ENCODE results near the gene INAFM1. TPM values are rescaled to one million over a fixed set of nuclear protein-coding genes. Genes with fewer than 3 reads are reported as not detected.

Gene INAFM1
- total and polyA plus RNA-seq, 9 of the 15 experiments (the other 6 are each of a cell fraction or from before 2014, with no cell fraction given): 0.71 to 30.9 (median 3.1) TPM

DNA sequence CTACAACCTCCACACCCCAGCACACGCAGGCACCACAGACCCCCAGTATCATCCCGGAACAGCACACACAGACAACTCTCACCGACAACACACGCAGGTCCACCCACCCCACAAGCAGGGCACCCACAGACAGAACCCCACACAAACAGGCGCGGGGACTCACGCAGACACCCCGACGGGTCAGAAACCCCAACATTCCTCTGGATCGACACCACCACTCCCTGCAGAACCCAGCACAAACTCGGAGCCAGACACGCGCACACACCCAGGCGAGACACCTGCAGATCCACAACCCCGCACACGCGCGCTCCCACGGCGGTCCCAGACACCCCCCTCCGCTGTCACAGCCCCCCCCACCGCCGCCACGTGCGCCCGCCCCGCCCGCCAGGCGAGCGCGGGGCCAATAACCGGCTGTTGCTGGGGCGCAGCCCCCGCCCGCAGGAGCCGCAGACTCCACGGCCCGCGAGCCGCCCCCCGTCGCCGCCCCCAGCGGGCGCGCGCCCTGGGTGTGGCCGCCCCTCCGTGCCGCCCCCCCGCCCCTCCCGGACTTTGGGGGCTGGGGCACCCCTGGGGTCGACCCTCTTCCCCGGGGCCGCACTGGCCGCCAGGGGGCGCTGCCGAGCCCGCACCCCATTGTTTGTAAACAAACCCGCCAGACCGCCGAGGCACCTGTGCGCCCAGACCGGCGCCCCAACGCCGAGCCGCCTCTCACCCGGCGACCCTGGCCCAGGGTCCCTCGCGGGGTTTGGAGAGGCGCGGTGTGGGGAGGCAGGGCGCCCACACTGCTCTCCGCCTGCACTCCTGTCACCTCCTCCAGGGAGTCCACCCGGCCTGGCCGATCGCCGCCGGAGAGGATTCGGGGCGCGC is 44.4 kb upstream of the INAFM1 start (continued):
- 0 out of 2 replicates have a peak, but pooled peaks have one; percentile 21 for TF ChIP-seq LCOR (CRISPR knock-in tag; IDR thresholded peaks at IDR 0.05)
- TF ChIP-seq GTF2E2 (tag; IDR thresholded peaks at IDR 0.05): peak; percentile 52; the same call in 1 of the 2 replicates
- TF ChIP-seq, protein P1, sequence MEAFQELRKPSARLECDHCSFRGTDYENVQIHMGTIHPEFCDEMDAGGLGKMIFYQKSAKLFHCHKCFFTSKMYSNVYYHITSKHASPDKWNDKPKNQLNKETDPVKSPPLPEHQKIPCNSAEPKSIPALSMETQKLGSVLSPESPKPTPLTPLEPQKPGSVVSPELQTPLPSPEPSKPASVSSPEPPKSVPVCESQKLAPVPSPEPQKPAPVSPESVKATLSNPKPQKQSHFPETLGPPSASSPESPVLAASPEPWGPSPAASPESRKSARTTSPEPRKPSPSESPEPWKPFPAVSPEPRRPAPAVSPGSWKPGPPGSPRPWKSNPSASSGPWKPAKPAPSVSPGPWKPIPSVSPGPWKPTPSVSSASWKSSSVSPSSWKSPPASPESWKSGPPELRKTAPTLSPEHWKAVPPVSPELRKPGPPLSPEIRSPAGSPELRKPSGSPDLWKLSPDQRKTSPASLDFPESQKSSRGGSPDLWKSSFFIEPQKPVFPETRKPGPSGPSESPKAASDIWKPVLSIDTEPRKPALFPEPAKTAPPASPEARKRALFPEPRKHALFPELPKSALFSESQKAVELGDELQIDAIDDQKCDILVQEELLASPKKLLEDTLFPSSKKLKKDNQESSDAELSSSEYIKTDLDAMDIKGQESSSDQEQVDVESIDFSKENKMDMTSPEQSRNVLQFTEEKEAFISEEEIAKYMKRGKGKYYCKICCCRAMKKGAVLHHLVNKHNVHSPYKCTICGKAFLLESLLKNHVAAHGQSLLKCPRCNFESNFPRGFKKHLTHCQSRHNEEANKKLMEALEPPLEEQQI (IDR thresholded peaks at IDR 0.05): no peak
- no peak for TF ChIP-seq ZNF311 (CRISPR knock-in tag; IDR thresholded peaks at IDR 0.05)
- TF ChIP-seq, protein P2, sequence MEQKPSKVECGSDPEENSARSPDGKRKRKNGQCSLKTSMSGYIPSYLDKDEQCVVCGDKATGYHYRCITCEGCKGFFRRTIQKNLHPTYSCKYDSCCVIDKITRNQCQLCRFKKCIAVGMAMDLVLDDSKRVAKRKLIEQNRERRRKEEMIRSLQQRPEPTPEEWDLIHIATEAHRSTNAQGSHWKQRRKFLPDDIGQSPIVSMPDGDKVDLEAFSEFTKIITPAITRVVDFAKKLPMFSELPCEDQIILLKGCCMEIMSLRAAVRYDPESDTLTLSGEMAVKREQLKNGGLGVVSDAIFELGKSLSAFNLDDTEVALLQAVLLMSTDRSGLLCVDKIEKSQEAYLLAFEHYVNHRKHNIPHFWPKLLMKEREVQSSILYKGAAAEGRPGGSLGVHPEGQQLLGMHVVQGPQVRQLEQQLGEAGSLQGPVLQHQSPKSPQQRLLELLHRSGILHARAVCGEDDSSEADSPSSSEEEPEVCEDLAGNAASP (IDR thresholded peaks at IDR 0.05): no peak
- TF ChIP-seq GATAD2B (IDR thresholded peaks at IDR 0.05; ENCODE audit: borderline replicate concordance): peak; percentile 91; the same call in 1 of the 2 replicates
- TF ChIP-seq EGR1 (conservative IDR thresholded peaks at IDR 0.05): no peak
- TF ChIP-seq RBM39 (optimal IDR thresholded peaks at IDR 0.05; ENCODE audit: low read depth, low read length): no peak
- no peak for TF ChIP-seq DMBX1 (CRISPR knock-in tag; IDR thresholded peaks at IDR 0.05; ENCODE audit: borderline replicate concordance)
- TF ChIP-seq ZNF197 (CRISPR knock-in tag; IDR thresholded peaks at IDR 0.05; ENCODE audit: low read depth): no peak
- TF ChIP-seq HDGF (IDR thresholded peaks at IDR 0.05): 0 out of 2 replicates have a peak, but pooled peaks have one; percentile 62
- TF ChIP-seq, protein P3, sequence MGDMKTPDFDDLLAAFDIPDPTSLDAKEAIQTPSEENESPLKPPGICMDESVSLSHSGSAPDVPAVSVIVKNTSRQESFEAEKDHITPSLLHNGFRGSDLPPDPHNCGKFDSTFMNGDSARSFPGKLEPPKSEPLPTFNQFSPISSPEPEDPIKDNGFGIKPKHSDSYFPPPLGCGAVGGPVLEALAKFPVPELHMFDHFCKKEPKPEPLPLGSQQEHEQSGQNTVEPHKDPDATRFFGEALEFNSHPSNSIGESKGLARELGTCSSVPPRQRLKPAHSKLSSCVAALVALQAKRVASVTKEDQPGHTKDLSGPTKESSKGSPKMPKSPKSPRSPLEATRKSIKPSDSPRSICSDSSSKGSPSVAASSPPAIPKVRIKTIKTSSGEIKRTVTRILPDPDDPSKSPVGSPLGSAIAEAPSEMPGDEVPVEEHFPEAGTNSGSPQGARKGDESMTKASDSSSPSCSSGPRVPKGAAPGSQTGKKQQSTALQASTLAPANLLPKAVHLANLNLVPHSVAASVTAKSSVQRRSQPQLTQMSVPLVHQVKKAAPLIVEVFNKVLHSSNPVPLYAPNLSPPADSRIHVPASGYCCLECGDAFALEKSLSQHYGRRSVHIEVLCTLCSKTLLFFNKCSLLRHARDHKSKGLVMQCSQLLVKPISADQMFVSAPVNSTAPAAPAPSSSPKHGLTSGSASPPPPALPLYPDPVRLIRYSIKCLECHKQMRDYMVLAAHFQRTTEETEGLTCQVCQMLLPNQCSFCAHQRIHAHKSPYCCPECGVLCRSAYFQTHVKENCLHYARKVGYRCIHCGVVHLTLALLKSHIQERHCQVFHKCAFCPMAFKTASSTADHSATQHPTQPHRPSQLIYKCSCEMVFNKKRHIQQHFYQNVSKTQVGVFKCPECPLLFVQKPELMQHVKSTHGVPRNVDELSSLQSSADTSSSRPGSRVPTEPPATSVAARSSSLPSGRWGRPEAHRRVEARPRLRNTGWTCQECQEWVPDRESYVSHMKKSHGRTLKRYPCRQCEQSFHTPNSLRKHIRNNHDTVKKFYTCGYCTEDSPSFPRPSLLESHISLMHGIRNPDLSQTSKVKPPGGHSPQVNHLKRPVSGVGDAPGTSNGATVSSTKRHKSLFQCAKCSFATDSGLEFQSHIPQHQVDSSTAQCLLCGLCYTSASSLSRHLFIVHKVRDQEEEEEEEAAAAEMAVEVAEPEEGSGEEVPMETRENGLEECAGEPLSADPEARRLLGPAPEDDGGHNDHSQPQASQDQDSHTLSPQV (IDR thresholded peaks at IDR 0.05): no peak
- TF ChIP-seq, protein P4, sequence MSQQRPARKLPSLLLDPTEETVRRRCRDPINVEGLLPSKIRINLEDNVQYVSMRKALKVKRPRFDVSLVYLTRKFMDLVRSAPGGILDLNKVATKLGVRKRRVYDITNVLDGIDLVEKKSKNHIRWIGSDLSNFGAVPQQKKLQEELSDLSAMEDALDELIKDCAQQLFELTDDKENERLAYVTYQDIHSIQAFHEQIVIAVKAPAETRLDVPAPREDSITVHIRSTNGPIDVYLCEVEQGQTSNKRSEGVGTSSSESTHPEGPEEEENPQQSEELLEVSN (IDR thresholded peaks at IDR 0.05; ENCODE audit: borderline replicate concordance in 1 of 2, extremely low read depth in 1 of 2, insufficient read depth in 1 of 2, insufficient read length in 1 of 2, low read depth in 1 of 2, low read length in 1 of 2, poor library complexity in 1 of 2, severe bottlenecking in 1 of 2): peak; percentile 15 to 79
- no peak for TF ChIP-seq ZNF79 (CRISPR knock-in tag; IDR thresholded peaks at IDR 0.05; ENCODE audit: low read depth)

Data from K562 (cell line).